Measurements from ENCODE around the gene C3orf80. TPM values are rescaled to one million over a fixed set of nuclear protein-coding genes. Genes with fewer than 3 reads are reported as not detected.

The C3orf80 gene
- total RNA-seq (2021; ENCODE audit: unreplicated experiment): 2.4 TPM
- polyA plus RNA-seq (2012): 1.5 and 1.7 TPM in 2 replicates
- percentile 46 among the genes with signal in this experiment for Bru-seq, nascent RNA
- percentile 66 among the genes with signal in this experiment for BruChase-seq, experiment 1, labeled RNA remaining after a 6-hour chase
- percentile 62 among the genes with signal in this experiment for BruChase-seq, experiment 2, labeled RNA remaining after a 2-hour chase
- long read RNA-seq, transcript C3orf80-201 (1 exons, 2,718 nt): major isoform, 13 of 13 reads
- long read RNA-seq, partial matches to known transcripts: 0 of 13 reads
- long read RNA-seq, other reads (novel, unspliced or antisense): 0 of 13 reads

DNA sequence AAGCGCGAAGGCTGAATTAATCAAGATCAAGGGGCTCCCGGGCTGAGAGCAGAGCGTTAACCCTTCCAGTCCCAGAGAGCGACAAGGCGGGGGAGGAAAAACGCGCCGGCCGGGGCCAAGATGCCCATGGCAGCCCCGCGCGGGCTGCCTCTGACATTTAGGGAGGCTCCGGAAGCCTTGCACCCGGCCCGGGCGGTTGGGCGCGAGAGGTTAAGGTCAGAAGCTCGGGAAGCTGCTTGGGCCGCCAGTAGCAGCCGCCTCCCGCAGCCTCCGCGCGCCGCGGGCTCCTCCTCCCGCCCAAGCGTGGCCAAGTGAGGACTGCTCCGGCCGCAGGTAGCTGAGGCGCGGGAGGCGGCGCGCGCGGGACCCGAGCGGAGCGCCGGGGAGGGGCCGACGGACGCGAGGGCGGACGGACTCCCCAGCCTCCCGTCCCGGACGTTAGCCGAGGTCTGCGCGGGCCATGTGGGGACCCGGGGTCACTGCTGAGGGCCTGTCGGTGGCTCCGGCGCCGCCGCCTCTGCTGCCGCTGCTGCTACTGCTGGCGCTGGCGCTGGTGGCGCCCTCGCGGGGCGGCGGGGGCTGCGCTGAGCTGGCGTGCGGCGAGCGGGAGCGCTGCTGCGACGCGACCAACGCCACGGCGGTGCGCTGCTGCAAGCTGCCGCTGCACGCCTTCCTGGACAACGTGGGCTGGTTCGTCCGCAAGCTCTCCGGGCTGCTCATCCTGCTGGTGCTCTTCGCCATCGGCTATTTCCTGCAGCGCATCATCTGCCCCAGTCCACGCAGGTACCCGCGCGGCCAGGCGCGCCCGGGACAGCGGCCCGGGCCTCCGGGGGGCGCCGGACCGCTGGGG lies at the start of gene C3orf80:
C3orf80 (plus strand) TSS at position 247 of the 850 bp plus-strand sequence; CDS start at position 461, 214 bp downstream.
- Histone ChIP-seq H3K9me2 (ENCODE audit: insufficient read depth) (no peaks in the 10 kb centered on the region), H3K9ac (ENCODE audit: low read length) (peak within 1 kb of the TSS; percentile 63), H3K9me3 (ENCODE audit: control insufficient read depth in 1 of 2, insufficient read depth in 1 of 2, low read depth in 1 of 2, low read length in 2 of 2) (no peaks in the 10 kb centered on the region), H3K4me2 (ENCODE audit: low read length) (peak within 1 kb of the TSS; percentile 83), H4K20me1 (ENCODE audit: insufficient read depth) (no peaks in the 10 kb centered on the region), H3K36me3 (ENCODE audit: control insufficient read depth in 1 of 2, insufficient read depth in 2 of 2, low read length in 2 of 2) (no peaks in the 10 kb centered on the region), H3K27ac (ENCODE audit: low read depth, low read length) (peak within 1 kb of the TSS; percentile 45; the same call in 1 of the 2 replicates), H2AFZ (ENCODE audit: low read depth, low read length, poor library complexity, severe bottlenecking) (no peak within 1 kb of the TSS), H3K4me3 (replicated peaks in 1 of 2; ENCODE audit: low read depth in 1 of 2, low read length in 2 of 2) (peak within 1 kb of the TSS; percentile 46 to 66), H3K4me1 (ENCODE audit: control insufficient read depth in 1 of 2, insufficient read depth in 2 of 2, low read length in 2 of 2) (peaks cover 5 to 9% of the 10 kb centered on the region in 2 experiments; a peak in 2 of 4 replicates), H3K27me3 (ENCODE audit: insufficient read depth, low read length) (no peaks in the 10 kb centered on the region), H3K79me2 (ENCODE audit: insufficient read depth, low read length) (no peaks in the 10 kb centered on the region)
- TF ChIP-seq RAD21 (IDR thresholded peaks at IDR 0.05; ENCODE audit: low read depth): peak; percentile 18; the same call in 1 of the 2 replicates
- peak; percentile 54; the same call in 1 of the 2 replicates for TF ChIP-seq POLR2AphosphoS5 (IDR thresholded peaks at IDR 0.05; ENCODE audit: low read depth, low read length)
- TF ChIP-seq, protein P1, sequence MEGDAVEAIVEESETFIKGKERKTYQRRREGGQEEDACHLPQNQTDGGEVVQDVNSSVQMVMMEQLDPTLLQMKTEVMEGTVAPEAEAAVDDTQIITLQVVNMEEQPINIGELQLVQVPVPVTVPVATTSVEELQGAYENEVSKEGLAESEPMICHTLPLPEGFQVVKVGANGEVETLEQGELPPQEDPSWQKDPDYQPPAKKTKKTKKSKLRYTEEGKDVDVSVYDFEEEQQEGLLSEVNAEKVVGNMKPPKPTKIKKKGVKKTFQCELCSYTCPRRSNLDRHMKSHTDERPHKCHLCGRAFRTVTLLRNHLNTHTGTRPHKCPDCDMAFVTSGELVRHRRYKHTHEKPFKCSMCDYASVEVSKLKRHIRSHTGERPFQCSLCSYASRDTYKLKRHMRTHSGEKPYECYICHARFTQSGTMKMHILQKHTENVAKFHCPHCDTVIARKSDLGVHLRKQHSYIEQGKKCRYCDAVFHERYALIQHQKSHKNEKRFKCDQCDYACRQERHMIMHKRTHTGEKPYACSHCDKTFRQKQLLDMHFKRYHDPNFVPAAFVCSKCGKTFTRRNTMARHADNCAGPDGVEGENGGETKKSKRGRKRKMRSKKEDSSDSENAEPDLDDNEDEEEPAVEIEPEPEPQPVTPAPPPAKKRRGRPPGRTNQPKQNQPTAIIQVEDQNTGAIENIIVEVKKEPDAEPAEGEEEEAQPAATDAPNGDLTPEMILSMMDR (IDR thresholded peaks at IDR 0.05 in 2 of 3, conservative IDR thresholded peaks at IDR 0.05 in 1 of 3; ENCODE audit: borderline replicate concordance in 1 of 3, insufficient read depth in 1 of 3, low read depth in 2 of 3, low read length in 2 of 3): 0 out of 6 replicates have a peak, but pooled peaks of 1 of the 3 experiments have one; percentile 4
- TF ChIP-seq, protein P2, sequence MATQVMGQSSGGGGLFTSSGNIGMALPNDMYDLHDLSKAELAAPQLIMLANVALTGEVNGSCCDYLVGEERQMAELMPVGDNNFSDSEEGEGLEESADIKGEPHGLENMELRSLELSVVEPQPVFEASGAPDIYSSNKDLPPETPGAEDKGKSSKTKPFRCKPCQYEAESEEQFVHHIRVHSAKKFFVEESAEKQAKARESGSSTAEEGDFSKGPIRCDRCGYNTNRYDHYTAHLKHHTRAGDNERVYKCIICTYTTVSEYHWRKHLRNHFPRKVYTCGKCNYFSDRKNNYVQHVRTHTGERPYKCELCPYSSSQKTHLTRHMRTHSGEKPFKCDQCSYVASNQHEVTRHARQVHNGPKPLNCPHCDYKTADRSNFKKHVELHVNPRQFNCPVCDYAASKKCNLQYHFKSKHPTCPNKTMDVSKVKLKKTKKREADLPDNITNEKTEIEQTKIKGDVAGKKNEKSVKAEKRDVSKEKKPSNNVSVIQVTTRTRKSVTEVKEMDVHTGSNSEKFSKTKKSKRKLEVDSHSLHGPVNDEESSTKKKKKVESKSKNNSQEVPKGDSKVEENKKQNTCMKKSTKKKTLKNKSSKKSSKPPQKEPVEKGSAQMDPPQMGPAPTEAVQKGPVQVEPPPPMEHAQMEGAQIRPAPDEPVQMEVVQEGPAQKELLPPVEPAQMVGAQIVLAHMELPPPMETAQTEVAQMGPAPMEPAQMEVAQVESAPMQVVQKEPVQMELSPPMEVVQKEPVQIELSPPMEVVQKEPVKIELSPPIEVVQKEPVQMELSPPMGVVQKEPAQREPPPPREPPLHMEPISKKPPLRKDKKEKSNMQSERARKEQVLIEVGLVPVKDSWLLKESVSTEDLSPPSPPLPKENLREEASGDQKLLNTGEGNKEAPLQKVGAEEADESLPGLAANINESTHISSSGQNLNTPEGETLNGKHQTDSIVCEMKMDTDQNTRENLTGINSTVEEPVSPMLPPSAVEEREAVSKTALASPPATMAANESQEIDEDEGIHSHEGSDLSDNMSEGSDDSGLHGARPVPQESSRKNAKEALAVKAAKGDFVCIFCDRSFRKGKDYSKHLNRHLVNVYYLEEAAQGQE (IDR thresholded peaks at IDR 0.05; ENCODE audit: low read depth): no peak
- TF ChIP-seq POLR2A (IDR thresholded peaks at IDR 0.05; ENCODE audit: borderline replicate concordance, extremely low read depth, insufficient read depth, insufficient read length): peak; percentile 45
- peak; percentile 38; the same call in 1 of the 2 replicates for TF ChIP-seq EGR1 (IDR thresholded peaks at IDR 0.05; ENCODE audit: low read depth)
- TF ChIP-seq EZH2phosphoT487 (IDR thresholded peaks at IDR 0.05; ENCODE audit: borderline replicate concordance): no peak
- peak; percentile 77 for TF ChIP-seq ZFX (IDR thresholded peaks at IDR 0.05)
- TF ChIP-seq, protein P3, sequence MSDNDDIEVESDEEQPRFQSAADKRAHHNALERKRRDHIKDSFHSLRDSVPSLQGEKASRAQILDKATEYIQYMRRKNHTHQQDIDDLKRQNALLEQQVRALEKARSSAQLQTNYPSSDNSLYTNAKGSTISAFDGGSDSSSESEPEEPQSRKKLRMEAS (IDR thresholded peaks at IDR 0.05): peak; percentile 64
- no peak for TF ChIP-seq YY1 (IDR thresholded peaks at IDR 0.05; ENCODE audit: extremely low read depth, insufficient replicate concordance, low read depth, low read length)
- TF ChIP-seq TCF7L2 (IDR thresholded peaks at IDR 0.05; ENCODE audit: borderline replicate concordance, extremely low read depth, insufficient read depth, insufficient read length): peak; percentile 70
- no peak for TF ChIP-seq ELF1 (IDR thresholded peaks at IDR 0.05; ENCODE audit: borderline replicate concordance, low read depth)
- TF ChIP-seq CEBPB (IDR thresholded peaks at IDR 0.05; ENCODE audit: low read depth): no peak
- intact Hi-C loops (cut with micrococcal nuclease): no loop called here
- RAD21 ChIA-PET (ENCODE audit: low non-redundant PET in 1 of 2, low total read pairs in 2 of 2, uncharacterized antibody in 2 of 2, unreplicated experiment in 2 of 2): interaction anchor here in 1 of 2 experiments (0.9 kb wide), 1 partner anchor 91 kb away, joined by 4 read pairs; no protein-coding TSS in a partner anchor
- DNase-seq (ENCODE audit: low read depth, low spot score): peak; percentile 21
- BruUV-seq (replicated peaks): no TSS peak
- POLR2A ChIA-PET: no interaction called here
- CTCF ChIA-PET: interaction anchor here (1.1 to 1.3 kb wide), 3 partner anchors 10 to 193 kb away, joined by 3 to 5 read pairs (median 4); no protein-coding TSS in a partner anchor
- ATAC-seq: peak; percentile 89

Data from HCT116 (cell line).